Hematopoietic multipotent progenitor cell treated with erythropoietin and hydrocortisone succinate and interleukin-3 and kit ligand, for 4 days (in vitro differentiated cells): Measurements from ENCODE around the gene TPH2.
A peak's percentile ranks its signal among the peaks of the same experiment; 100 is the strongest.

Source experiments
- DNase-seq: peaks from one replicate; pipeline ENCODE4 v3.0.0-alpha.2; 2015

Gene TPH2

DNA sequence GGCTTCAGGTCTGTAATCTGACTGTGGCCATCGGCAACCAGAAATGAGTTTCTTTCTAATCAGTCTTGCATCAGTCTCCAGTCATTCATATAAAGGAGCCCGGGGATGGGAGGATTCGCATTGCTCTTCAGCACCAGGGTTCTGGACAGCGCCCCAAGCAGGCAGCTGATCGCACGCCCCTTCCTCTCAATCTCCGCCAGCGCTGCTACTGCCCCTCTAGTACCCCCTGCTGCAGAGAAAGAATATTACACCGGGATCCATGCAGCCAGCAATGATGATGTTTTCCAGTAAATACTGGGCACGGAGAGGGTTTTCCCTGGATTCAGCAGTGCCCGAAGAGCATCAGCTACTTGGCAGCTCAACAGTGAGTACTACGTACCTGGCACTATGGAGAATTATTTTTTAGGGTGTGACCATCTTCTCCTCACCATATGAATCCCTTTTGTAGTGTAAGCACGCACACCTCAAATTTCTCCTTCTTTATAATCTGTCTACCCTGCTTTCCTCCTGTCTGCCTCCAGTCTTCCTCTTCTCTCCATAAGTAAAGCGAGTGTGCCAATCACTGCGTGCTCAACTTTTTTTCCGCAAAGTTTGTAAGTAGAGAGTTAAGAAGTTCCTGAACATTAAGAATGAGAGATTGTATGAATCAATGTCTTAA lies at the start of gene TPH2:
Gene TPH2, plus strand, starts transcription at position 118 of the 658 bp plus-strand sequence. Its CDS starts 142 bp downstream, at position 260.
- peak; percentile 90 for DNase-seq

DNA sequence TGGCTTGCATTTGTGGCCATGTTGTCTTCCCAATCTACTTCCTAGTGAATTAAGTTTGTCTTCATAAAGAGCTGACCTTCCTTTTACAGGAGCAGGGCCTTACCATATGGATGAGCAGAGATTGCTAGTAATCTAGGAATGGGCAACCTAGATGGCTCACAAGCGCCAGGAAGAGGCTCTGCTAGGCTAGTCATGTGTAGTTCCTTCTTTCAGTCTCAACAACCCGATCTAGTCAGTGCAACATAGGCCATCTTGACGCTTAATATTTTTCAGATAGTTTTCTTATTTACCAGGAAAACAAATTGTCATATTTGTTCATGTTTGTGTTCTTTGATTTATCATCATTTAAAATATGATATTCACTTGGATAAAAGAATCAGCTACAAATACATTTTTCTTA lies 48.2 kb upstream of the TPH2 start:
- no peak for DNase-seq

DNA sequence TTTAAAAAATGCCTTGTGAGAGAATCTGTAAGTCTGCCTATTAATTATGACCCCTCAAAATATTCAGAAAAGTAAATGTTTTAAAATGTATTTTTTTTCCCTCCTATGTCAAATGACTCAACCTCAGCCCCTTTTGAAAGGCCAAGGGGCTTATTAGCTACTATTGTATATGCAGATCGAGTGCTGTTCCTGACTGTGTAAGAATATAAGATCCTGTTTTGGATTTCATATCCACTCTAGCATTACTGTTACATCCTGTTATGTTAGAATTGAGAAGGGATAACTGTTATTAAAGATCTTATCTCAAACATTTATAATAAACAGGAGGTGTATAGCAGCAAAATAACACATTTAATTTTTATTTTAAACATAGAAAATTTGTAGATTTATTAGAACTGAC lies 46.6 kb upstream of the TPH2 start:
- DNase-seq: no peak

DNA sequence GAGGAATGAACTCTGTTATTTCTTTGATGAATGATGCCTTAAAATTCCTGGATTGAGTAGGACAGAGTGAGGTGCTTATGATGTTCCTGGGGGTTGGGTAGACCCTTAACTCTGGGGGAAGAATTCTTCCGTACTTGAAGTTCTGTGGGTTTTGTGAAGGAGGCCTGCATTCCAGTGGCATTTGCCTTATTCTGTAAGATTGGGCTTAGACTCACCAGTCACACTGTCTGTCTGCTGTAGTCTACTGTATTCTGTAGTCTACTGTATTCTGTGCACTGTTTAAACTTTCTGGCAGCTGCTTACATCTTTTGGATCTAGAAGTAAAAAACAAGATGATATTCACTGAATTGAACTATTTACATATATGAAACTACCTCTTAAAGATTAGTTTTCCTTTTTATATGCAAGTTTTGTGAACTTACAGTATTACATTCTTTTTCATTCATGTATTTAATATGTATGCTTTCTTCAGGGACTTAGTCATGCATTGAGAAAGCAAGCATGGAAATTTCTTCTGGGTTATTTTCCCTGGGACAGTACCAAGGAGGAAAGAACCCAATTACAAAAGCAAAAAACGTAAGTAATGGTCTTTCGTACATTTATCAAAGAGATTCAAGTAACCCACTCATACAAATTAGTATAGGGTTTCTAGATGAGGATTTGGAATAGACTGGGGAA lies 42.3 kb upstream of the TPH2 start:
- DNase-seq: no peak

DNA sequence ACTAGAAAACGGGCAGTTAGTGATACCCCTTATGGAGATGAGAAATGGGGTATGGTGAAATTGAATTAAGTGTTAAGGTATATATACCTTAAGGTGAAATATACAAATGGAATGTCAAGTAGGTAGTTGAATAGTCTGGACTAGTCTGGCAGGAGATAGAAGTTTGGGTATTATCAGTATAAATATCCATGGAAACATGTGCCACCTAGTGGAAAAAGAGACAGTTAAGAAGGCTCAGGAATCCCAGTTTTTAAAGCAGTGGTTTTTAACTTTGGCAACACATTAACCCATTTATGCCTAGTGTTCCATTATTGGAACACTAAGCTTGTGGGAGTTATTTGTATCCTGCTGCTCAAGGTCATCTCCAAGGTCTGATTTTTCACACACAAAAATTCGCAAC lies 38.6 kb upstream of the TPH2 start:
- DNase-seq: peak; percentile 21

DNA sequence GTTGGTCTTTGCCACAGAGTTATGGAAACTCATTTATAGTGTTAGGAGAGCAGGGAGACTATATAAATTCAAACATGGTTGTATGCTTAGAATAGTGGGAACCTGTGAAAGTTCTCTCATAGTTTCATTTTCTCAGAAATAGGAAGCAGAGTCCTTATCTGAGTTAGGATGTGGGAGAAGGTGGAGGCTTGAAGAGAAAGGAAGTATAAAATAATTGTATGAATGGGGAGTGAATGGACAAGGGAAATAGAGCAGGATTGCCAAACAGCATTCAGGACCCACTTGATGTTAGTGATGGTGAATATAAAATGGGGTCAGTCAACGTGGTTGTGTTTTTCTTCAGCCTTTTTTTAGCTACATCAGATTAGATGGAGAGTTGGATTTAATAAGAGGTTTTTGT lies 34.0 kb upstream of the TPH2 start:
- DNase-seq: peak; percentile 36

DNA sequence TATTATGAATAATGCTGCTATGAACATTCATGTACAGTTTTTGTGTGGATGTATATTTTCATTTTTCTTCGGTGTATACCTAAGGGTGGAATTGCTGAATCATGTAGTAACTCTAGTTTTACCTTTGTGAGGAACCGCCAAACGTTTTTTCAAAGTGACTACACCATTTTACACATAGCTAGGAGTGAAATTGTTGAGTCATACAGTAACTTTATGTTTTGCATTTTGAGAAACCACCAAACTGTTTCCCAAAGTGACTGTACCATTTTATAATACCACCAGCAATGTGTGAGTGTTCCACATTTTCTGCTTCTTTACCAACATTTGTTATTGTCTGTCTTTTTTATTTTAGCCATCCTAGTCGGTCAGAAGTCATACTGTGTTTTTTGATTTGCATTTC lies 3.1 kb upstream of the TPH2 start:
- DNase-seq: no peak

DNA sequence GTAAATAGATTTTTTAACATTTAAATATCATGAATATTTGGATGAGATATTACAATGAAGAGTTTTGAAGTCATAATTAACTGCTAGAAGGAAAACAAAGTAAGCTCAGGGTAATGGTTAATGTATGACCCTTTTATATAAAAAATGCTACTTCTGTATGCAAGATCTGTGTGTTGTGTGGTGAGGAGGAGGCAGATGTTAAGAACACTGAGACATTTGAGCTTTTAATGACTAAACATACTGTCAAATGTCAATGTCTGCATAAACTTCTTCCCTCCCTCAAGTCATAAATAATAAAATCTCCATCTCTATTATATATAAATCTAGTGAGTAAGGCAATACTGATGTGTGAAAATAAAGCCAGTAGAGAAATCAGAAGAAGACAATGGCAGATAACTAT lies 1.4 kb downstream of the TPH2 start:
- DNase-seq: no peak

DNA sequence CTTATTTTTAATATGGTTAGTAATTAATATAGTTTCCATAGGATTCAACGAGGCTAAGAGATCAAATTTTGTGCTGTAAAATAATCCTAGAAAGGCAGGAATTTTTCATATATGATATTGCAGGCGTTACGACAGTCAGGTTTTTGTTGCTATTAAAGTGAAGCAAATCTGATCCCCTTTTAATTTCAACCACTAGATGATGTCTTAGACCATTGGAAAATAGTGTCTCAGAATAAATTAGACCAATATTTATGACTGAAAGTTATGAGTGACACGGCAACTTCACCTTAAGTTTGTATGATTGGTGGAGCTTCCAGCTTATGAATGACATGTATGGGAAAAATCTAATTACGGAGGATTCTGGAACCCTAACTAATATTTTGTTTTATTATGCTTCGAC lies 2.5 kb downstream of the TPH2 start:
- DNase-seq: no peak

DNA sequence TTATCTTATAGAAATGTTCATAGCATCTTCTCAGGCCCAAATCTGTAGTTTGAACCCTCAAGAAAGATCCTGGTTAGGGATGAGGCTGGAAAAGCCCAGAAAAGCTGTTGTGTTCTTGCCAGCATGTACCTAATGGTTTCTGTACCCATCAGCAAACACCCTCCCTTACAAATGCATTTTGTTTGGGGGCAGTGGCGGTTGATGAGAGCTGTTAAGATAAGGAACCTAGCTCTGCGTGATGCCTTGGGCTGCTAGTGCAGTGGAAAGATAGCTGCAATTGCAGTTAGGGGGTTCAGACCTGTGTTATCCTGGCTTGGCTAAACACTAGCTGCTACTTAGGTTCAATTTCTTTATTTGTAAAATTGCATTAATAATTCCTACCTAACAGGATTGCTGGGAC lies 3.6 kb downstream of the TPH2 start:
- peak; percentile 15 for DNase-seq

DNA sequence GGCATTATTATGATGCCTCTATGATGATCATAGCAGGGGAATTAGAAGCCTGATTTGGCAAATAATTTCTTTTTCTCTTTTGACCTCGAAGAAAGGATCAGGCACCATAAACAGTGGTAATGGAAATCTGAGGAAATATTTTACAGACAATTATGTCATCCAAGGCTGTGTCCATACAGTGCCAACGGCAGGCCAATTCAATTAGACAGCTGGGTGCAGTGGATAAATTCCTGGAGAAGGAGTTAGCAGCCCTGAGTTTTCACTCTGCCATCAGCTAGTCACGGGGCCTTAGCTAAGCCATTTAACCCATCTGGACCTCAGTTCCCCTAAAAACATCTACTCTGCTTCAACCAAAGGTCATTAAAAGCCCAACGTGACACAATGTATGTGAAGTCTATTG lies 4.1 kb downstream of the TPH2 start:
- no peak for DNase-seq

DNA sequence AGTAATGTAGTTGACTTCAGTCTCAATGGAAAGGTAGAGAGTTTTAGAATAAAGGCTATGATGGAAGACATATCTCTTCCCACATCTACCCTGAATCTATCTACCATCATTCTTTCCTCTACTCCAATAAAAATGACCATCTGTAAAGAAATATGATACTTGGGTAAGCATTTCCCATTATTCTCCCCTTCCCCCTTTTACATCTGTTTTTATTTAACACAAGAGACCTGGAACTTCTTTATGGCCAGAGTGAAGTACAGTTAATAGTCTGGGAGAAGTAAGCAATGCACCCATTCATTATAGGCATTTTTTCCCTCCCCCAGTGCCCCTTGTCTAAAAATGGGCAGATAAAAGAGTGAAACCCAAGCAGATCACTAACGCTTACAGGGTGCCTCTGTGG lies 6.5 kb downstream of the TPH2 start:
- no peak for DNase-seq

DNA sequence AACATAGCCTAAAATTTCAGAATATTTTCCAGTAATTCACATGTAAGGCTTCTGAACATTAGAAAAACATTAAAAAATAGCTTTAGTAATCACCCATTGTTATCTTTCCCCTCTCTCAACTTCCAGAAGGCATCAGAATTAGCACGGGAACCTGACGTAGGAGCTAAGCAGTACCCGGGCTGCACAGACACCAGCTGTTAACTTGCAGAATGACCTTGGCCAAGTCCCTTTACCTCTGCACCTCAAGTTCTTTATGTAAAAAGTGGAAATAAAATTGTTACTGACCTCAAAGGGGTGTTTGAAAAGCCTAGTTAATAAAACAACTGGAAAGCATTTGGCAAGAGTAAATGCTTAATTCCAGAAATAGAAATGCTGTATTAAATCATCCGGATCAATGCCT lies 7.2 kb downstream of the TPH2 start:
- DNase-seq: no peak

DNA sequence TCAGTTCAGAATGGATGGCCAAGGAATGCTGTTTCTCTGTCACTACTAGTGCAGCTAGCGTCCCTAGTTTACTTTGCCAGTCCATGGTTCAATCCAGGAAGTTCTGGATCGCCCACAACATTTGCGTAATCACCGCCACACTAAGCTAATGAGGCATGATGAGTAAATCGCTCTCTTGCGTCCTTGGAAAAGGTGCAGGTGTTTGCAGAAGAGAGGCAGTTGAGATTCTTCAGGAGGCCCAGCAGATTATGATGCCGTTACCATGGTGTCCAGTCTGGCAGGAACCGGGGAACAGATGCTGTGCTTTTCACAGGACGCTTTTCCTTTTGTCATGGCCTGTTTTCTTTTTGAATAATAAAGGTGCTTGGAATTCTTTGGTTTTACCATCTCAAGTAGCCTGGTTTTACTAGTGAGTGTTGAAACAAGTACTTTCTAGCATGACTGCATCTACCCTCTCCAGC lies 9.0 kb downstream of the TPH2 start:
- DNase-seq: no peak

DNA sequence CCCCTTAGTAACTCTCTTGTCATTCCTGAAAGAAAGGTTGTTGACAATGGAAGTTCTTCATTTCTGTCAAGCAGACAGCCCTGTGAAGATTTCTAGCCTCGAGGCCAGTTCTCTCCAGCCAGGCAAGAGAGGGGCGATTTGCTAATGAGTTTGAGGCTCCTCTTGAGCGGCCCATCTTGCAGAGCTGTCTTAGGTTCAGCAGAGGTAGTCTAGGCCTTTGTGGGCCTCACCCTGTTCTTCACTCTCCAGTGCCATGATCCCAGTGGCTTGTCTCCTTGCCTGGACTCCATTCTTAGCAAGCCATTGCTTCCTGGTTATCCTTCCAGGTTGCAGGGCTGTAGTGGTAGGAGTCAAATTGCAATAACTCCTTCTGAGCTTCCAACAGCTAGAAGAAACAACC lies 9.7 kb downstream of the TPH2 start:
- no peak for DNase-seq

DNA sequence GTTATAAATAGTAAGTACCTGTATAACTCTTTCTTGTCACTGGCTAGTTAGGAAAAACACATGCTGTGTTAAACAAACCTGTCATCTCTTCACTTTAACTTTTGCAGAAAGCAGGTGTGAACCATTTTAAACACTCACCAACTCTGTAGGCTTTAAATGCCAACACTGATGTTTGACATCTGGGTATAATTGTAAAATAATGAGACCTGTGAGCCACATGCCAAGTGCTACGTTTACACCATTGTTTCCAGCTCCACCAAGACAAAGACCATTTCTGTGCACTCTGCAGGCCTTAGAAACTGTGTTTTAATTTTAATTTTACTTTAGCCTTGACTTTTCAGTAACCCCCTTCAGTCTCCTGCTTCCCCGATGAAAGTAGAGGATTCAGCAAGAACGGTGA lies 11.0 kb downstream of the TPH2 start:
- DNase-seq: no peak

DNA sequence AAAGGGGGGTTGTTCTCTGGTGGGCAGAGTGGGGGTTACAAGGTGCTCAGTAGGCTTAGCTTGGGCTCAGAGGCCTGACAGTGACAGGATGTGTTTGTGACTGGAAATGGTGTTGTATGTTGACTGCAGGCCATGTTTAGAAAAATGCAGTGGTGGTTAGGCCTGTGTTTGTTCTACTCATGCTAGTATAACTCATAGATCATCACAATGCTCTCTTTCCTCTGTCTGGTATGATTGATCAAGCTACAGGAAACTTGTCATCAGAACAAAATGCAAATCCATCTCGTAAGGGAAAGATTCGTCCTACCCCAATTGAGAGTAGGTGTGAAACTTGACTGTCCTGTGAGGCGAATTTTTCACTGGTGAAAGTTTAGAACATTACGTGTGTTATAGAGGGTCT lies 11.8 kb downstream of the TPH2 start:
- DNase-seq: no peak

DNA sequence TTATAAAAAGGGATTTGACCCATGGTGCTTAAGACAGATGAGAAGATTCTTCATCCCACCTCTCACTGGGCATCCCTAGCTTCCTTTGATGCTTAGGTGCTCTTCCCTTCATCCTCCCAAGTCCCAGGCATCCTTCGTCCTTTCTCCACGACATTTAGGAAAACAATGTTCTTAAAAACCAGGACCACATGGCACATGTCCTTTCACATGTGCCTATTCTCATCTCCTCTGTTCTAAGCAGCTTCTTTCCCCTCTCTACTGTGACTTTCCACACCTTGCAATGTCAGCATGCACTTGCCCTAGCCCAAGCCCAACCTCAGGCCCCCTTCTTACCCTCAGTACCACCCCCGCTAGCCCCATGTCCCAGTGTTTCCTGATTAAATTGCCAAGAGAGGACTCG lies 12.2 kb downstream of the TPH2 start:
- no peak for DNase-seq

DNA sequence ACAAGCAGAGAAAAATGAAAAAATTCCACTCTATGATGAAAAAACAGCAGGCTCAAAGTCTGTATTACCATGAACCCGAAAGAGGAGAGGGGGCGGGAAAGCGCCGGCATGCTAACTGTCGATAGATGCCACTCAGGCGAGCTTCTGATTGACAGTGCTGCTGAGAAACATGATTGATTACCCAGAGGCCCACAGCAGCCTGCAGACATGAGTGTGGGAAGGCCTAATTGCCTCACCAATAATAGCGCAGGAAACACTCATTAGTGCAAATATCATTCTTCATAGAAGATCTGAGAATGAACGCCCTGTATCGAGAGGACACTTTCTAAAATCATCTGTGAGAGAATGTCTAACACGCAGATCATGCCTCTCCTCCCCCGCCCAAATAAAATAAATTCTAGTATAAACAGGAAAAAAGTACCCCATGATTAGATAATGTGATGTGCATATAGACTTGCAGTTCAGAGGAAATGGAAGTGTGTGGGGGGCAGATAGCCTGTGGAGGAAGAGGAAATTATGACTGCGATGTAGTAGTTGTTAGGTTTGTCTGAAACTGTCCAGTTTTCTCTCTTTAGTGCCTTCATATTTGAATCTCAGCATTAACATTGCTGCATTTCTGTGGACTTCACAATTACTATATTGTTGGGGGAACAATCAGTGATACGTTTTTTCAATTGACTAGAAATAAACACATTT lies 15.6 kb downstream of the TPH2 start:
- peak; percentile 19 for DNase-seq

DNA sequence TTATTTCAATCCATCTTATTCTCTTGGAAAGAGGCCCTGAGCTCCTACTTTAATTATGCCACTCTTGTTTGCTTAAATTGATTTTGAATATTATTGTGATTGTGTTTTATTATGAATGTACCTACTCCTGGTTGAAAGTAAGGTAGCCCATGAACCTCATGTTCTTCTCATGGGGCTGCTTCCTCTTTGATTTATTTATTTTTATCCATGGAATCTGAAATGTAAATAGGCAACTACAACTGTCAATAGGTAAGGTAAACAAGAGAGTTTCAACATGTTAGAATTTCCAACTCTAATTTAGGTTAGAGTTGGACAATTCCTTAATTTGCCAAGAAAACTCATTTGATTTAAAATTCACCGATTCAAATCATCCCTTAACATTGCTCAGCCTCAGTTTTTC lies 16.2 kb downstream of the TPH2 start:
- DNase-seq: no peak

DNA sequence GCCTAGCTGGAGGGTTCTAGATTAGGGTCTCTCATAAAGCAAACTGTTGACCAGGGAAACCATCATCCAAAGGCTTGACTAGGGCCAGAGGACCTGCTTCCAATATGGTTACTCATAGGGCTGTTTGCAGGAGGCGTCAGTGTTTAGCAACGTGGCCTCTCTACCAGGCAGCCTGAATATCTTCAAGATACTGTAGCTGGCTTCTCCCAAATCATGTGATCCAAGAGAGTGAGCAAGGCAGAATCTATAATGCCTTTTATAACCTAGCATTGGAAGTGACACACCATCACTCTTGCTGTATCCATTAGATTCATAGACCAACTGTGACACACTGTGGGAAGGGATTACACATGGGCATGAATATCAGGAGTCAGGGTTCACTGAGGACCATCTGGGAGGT lies 17.3 kb downstream of the TPH2 start:
- DNase-seq: no peak

DNA sequence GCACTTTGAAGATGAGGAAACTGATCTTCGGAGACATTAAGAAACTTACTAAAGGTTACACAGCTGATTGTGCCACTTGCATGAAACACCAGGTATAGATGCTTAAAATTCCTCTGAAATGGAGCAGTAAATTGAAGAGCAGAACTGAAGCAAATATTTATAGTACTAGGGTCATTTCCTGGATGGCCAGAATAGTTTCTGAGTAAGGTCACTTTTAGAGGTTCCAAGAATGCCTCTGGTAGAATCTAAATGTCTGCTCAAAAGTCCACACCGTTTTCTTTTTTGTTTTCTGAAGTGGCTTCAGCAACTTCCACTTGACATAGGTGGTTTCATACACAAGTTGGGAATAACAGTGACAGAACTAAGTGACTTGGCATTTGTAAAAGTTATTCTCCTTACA lies 19.4 kb downstream of the TPH2 start:
- DNase-seq: no peak

DNA sequence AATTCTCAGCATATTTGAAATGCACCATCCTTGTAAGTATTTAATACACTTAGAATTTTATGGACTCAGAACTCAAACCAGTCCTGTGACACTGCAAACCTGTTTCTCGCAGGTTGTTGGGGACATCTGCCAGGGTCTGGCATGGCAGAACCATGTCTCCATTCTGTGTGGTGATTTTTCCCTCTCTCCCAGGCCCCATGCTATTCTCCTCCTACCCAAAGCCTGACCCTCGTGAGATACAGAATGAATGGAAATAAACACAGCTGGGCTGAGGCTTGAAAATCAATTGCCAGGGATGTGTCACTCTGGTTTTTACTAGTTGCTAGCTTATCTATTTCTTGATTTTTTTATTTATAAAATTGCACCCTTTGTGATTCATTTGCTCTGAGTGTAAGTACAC lies 19.8 kb downstream of the TPH2 start:
- no peak for DNase-seq

DNA sequence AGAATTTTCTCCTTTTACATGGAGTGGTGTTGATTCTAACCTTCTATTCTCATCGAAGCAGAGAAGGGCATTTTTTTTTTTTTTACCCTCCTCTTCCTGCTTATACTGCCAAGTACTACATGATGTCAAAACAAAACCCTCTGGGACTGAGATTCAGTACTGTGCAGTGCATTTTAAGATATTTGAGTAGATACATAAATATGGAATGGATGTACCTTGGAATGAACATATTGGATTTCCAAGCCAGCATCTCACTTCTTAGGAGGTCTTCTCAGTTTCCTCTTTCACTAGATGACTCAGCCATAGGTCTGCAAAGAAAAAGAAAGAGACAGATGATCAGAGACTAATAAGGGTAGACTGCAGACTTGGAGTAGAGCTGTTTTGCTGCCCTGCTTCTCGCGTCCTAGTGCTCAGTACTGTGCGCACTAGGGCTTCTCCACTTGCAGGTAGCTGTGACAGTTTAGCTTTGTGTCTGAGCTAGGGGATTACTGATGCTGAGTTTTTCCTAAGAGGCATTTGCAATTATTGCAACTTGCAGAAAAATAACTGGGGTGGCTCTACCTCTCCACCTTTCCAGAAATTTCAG lies 20.4 kb downstream of the TPH2 start:
- no peak for DNase-seq
